Activated CD4-positive, CD25-positive, alpha-beta regulatory T cell treated with anti-CD3 and anti-CD28 coated beads, Interleukin-2, amount 50 U/mL, for 24 hours (primary cell): ENCODE results near the gene TSPAN3.

ENCODE experiments used
- ATAC-seq, 2 donors: fragments of 150-1000 bp; cut with Tn5 transposase; one replicate each; pipeline ENCODE4 v1.10.0; 2021; ENCODE audit warnings: mild to moderate bottlenecking in 1 of 2, moderate library complexity in 1 of 2

TSPAN3 gene

DNA sequence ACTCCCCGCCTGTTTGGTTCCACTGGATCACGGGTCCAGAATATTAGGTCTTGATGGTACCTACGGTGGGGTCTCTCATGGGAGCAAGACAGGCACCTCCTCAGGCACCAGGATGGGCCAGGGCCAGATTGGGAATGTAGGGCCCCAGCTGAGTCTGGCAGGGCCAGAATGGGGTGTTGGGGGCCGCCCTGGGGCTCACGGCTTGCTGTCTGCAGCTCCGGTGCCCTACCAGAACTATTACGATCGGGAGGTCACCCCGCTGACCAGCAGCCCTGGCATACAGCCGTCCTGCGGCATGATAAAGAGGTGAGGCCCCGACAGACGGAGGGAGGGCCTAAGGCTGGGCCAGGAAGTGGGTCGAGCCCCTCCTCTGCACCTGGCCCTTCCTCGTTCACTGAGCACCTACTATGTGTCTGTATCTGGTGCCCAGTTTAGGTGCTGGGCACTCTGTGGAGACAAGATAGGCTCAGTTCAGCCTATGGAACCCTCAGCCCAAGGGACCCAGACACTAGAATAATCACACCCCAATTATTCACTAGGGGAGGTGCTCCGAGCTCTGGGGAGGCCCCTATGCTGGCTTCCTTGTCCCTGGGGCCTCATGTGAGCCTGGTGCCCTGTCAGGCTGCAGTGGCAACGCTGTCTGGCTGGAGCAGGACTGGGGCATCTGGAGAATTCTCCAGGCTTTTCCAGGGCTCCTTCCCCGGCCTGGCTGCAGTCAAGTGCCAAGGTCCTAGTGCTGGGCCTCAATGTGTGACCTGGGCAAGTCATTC lies 38.1 kb downstream of the TSPAN3 start:
- no peak for ATAC-seq

DNA sequence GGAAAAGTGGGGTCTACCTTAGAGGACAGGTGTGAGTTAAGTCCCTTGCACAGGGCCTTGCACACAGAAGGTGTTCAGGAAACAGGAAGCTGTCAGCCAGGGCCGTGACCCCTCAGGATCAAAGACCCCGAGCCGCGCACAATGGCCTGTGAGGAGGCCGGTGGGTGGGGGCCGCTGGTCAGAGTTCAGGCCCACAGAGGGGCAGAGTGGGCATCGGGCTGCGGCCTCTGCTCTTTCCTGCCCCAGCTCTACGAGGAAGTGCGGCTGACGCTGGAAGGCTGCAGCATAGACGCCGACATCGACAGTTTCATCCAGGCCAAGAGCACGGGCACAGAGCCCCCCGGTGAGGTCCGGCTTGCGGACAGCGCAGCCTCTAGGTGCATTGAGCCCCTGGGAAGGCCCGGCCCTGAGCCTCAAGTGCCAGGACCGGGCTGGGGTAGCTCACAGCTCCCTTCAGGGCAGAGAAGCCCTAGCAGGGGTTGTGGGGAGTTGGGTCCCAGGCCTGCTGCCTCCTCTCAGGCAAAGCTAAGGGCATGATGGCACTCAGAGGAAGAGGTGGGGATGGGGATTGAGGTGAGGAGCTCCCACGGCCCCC lies 38.8 kb downstream of the TSPAN3 start:
- no peak for ATAC-seq

DNA sequence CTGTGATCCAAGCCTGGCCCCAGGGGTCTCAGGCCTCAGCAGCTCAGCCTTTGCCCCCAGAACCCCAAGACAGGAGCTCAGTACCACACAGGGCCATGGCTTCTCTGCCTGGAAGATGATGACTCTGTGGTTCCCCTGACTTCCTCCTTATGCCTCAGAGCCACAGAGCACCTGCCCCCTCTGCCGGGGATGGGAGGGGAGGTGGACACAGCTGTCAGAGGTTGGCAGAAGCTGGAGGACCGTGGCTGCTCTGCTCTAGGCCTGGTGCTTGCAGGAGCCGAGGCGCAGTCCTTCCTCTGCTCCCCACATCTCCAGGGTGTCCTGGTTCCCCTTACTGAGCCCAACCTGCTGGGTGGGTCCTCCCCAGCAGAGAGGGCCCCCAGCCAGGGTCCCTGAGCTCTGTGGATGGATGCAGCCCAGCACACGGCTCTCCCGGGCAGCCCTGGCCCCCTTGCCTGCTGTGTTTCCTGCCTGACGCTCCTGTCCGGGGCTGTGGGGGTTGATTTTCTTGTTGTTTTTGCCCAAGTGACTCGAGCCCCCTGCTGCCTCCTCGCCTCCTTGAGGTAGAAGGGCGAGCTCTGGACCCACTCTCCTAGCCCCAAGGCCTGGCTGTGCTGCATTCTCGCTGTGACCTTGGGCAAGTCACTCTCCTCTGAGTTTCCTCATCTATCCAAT lies 39.4 kb downstream of the TSPAN3 start:
- ATAC-seq = peak; percentile 47 to 49

GRCh38 chr15:77030928-77031375 lies 40.0 kb downstream of the TSPAN3 start:
- ATAC-seq = no peak

DNA sequence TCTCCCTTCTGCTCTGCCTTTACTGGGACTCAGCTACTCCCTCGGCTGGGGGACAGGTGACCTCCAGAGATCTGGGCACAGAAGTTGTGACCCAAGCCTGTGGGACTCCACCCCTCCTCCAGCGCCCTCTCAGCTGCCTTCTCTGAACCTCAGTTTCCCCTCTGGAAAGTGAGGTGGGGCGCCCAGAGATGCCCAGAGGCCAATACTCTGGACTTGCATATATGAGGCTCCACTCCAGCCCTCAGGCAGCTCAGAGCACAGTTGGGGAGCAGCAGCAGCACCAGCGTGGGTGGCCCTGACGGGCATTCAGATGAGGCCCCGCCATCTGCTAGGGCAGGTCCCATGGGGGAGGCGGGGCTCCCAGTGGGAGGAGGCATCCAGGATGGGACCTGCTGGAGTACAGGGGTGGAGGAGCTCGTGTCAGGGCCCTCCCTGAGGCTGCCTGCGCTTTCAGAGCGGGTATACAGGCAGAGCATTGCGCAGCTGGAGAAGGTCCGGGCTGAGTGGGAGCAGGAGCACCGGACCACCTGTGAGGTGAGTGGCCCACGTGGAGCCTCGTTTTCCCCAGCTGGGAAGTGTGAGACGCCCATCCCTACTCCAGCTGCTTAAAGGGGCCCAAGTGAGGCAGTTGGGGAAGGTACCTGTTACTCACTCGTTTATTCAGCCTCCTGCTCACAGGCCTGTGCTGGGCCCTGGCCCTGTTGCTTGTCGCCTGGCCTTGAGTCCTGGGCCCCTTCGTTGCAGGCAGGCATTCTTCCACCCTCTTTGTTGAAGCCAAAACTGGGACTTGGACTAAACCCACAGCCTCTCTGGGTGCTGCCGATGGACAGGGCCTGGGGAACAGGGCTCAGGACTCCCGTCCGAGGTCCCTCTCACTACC lies 40.6 kb downstream of the TSPAN3 start:
- no peak for ATAC-seq

GRCh38 chr15:77029166-77030047 lies 41.5 kb downstream of the TSPAN3 start:
- ATAC-seq = no peak

DNA sequence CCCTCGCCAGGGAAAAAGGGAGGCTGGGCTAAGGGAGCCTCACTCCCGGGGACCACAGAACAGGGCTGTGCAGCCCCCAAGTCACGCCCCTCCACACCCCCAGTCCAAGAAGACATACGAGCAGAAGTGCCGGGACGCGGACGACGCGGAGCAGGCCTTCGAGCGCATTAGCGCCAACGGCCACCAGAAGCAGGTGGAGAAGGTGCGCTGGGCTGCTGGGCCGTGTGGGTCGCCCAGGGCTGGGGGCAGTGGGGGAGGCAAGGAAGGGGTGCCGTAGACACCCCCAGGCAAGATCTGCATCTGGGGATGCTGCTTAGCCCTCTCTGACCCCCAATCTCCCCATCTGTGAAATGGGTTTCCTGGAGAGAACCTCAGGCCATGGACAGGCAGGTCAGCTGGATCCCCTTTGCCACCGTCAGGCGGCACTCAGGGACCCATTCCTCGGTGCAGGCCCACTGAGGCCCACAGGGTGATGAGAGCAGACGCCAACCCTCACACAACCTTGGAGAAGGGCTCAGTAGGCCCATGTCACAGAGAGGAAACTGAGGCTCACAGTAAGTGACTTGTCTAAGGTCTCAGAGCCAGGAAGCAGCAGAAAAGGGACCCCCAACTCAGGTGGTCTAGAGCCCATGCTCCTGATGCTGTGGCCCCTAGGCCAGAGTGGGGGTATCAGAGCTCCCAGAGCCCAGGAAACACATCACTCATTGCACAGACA lies 42.3 kb downstream of the TSPAN3 start:
- no peak for ATAC-seq

- ATAC-seq = no peak
Observed at GRCh38 chr15:77027697-77028450, 43.0 kb downstream of the TSPAN3 start.

DNA sequence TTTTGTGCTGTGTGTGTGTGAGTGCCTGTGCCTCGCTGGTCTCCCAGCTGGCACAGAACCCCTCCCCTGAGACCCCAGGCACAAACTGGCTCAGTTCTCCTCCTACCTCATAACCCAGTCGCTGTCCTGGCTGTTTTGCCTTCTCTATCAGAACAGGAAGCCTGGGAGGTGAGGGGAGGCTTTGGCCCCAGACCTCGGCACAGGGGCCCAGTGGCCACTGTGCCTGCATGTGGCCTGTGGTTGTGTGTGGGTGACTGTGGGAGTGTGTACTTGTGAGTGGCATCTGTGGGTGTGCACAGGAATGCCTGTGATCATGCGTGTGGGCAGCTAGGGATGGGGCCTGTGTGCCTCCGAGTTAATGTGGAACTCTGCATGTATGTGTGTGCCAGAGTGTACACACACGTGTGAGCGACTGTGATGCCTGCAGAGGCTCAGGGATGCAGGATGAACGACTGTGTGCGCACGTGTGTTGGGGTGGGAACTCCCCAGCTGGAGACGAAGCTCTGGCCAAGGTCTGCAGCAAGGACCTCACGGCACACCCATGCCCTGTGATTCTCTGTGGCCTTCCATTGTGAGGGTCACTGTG lies 43.7 kb downstream of the TSPAN3 start:
- no peak for ATAC-seq

GRCh38 chr15:77026501-77027110 lies 44.3 kb downstream of the TSPAN3 start:
- ATAC-seq = no peak

DNA sequence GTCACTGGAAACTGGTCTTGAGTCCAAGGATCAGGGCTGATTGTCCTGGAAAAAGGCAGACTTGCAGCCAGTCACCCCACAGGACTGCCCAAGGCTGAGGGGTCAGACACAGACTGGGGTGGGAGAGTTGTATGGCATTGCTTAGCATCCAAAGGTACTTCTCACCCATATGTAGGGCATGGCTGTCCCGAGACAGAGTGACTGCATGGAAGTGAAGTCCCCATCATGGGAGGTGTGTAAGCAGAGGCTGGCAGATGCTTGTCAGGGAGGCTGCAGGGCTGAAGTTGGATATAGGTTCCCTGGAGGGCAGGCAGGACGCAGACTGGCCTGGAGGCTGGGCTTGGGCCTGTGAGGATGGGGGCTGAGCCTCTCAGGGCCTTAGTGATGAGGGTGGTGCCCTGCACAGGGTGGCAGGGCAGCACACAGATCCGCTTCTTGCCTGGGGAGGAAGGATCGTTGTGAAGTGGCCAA lies 44.9 kb downstream of the TSPAN3 start:
- no peak for ATAC-seq

DNA sequence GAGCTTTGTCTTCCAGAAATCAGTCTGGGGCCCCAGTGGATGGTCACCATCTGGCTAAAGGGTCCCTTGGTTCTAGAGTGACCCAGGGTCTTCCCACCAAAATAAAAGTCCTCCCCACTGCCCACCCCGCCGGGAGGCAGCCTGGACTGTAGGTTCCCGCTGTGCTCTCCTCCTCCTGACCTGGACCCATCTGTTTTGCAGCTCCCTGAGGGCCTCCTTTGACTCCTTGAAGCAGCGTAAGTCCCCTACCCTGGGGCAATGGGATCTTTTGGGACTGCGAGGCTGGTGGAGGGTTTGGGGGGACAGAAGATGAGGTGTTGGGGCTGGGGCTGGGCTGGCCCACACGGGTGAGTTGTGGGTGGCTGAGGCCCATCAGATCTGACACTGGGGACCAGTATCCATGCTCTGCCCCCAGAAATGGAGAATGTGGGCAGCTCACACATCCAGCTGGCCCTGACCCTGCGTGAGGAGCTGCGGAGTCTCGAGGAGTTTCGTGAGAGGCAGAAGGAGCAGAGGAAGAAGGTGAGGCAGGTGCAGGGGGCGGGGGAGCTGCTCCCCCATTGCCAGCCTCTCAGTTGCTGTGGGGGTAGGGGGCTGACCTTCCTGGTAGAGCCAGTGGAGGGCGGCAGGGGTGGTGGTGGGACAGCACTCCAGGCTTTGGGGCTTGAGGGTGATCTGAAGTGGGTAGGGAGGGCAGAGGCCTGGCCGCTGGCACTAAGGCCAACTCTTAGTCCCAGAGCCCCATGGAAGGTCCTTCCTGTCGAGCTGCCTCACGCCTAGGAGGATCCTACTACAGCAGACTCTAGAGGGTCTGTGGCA lies 45.6 kb downstream of the TSPAN3 start:
- no peak for ATAC-seq

- peak; percentile 34 to 66 for ATAC-seq
Observed at GRCh38 chr15:77024273-77025082, 46.4 kb downstream of the TSPAN3 start.

DNA sequence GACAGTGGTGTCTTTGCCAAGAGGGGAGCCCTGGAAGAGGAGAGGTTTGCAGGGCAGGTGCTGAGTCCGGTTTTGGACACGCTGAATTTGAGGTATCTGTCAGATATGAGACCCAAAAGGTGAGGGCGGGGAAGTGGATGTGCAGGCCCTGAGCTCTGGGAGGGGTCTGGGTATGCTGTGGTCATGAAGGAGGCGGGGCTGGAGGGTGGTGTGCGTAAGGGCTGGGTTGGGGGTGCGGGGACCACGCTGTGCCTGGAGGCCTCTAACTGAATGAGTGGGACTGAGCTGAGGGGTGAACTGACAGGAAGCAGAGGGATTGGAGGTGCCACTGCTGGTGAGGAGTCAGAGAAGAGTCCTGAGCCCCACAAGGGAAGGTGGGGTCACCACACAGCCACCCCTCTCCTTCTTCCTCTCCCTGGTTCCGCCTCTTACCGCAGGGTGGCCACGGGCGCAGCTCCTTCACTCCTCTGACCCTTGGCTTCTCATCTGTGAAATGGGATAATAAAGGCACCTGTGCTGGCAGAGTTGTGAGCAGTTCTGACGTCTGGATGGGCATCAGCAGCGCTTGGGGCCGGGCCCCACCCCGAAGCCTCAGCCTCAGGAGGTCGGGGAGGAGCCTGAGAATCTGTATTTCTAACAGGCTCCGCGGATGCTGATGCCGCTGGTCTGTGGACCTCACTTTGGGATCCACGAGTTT lies 47.2 kb downstream of the TSPAN3 start:
- ATAC-seq = no peak

DNA sequence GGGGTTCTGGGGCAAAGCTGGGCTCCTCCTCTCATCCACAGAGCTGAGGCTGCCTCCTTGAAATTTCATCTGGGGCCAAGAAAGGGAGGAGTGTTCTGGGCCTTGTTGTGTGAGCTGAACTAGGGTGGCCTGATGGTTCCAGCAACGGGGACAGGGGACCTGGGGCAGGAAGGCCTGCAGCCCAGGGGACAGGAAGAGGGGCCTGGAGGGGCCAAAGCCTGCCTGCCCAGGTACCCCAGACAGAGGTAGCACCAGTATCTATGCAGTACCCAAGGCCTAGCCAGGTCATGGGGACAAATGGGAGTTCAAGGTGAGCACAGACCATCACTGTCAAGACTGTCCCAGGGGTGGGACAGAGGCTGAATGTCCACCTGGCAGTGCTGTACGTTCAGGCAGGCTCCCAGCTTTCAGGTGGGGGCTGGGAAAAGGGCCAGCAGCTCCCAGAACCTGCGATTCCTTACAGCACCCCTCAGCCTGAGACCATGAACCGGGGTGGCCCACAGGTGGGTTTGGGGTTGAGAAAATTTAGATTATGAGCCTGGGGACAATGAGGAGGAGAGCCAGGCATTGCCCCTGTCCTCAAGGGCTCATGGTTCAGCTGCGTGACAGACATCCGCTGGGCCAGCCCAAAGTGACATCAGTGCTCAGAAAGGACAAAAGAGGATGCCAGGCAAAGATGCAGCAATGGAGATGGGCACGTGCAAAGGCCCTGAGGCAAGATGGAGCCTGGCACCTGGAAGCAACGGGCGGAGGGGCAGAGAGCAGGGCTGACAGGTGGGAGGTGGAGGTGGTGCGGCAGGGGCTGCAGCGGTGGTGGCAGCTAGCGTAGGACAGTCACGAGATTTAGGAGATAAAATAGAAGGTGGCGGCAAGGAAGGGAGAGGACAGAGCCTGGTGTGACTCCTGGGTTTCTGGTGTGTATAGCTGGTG lies 48.0 kb downstream of the TSPAN3 start:
- ATAC-seq = no peak
